Mucosa of stomach (tissue), 1 donor: ENCODE data around the gene FOXD2.

Experiments used
- H3K27me3 ChIP-seq: one replicate; pipeline ENCODE4 v1.7.0; 2013; ENCODE audit warnings: mild to moderate bottlenecking, low read length; ENCODE audit not compliant: control insufficient read depth, insufficient read depth
- H3K36me3 ChIP-seq: one replicate; pipeline ENCODE4 v1.7.0; 2013; ENCODE audit warnings: low read length; ENCODE audit not compliant: control insufficient read depth, insufficient read depth
- H3K4me1 ChIP-seq: one replicate; pipeline ENCODE4 v1.7.0; 2013; ENCODE audit warnings: mild to moderate bottlenecking, low read length; ENCODE audit not compliant: control insufficient read depth, insufficient read depth
- H3K4me3 ChIP-seq: one replicate; pipeline ENCODE4 v1.7.0; 2013; ENCODE audit warnings: low read length
- H3K9ac ChIP-seq: one replicate; pipeline ENCODE4 v1.7.0; 2013; ENCODE audit warnings: mild to moderate bottlenecking, low read length, moderate library complexity
- H3K9me3 ChIP-seq: one replicate; pipeline ENCODE4 v1.7.0; 2013; ENCODE audit warnings: mild to moderate bottlenecking, low read length, moderate library complexity; ENCODE audit not compliant: control insufficient read depth
- donor health status: Pancreatic carcinoma.

Gene FOXD2

GRCh38 chr1:47460040-47460439, 22.2 kb downstream of the FOXD2 start:
- Histone ChIP-seq H3K36me3 (no peaks in the 10 kb centered on the region), H3K4me3 (no peak overlapping the region), H3K4me1 (no peaks in the 10 kb centered on the region), H3K9ac (no peak overlapping the region), H3K9me3 (no peaks in the 10 kb centered on the region), H3K27me3 (peaks cover 15% of the 10 kb centered on the region)

- Histone ChIP-seq H3K27me3 (peaks cover 15% of the 10 kb centered on the region), H3K4me1 (no peaks in the 10 kb centered on the region), H3K36me3 (no peaks in the 10 kb centered on the region), H3K4me3 (no peak overlapping the region), H3K9ac (no peak overlapping the region), H3K9me3 (no peaks in the 10 kb centered on the region)
Observed at GRCh38 chr1:47460456-47460855, 22.6 kb downstream of the FOXD2 start.

- no peaks in the 10 kb centered on the region for H3K36me3 ChIP-seq
- H3K4me1 ChIP-seq: no peaks in the 10 kb centered on the region
- H3K4me3 ChIP-seq: no peak overlapping the region
- no peaks in the 10 kb centered on the region for H3K9me3 ChIP-seq
- peaks cover 7% of the 10 kb centered on the region for H3K27me3 ChIP-seq
- H3K9ac ChIP-seq: no peak overlapping the region
Observed at GRCh38 chr1:47465605-47466004, 27.8 kb downstream of the FOXD2 start.

GRCh38 chr1:47468709-47469389, 31.0 kb downstream of the FOXD2 start:
- no peaks in the 10 kb centered on the region for H3K36me3 ChIP-seq
- H3K4me1 ChIP-seq: peaks cover 9% of the 10 kb centered on the region
- H3K9ac ChIP-seq: no peak overlapping the region
- no peak overlapping the region for H3K4me3 ChIP-seq
- no peaks in the 10 kb centered on the region for H3K9me3 ChIP-seq
- no peaks in the 10 kb centered on the region for H3K27me3 ChIP-seq

- Histone ChIP-seq H3K36me3 (no peaks in the 10 kb centered on the region), H3K27me3 (no peaks in the 10 kb centered on the region), H3K9me3 (no peaks in the 10 kb centered on the region), H3K9ac (no peak overlapping the region), H3K4me1 (peaks cover 9% of the 10 kb centered on the region), H3K4me3 (no peak overlapping the region)
Observed at GRCh38 chr1:47469390-47469759, 31.5 kb downstream of the FOXD2 start.

- H3K27me3 ChIP-seq: no peaks in the 10 kb centered on the region
- H3K4me3 ChIP-seq: no peak overlapping the region
- H3K9ac ChIP-seq: no peak overlapping the region
- H3K4me1 ChIP-seq: peaks cover 14% of the 10 kb centered on the region
- H3K36me3 ChIP-seq: no peaks in the 10 kb centered on the region
- H3K9me3 ChIP-seq: no peaks in the 10 kb centered on the region
Observed at GRCh38 chr1:47469910-47470309, 32.1 kb downstream of the FOXD2 start.

GRCh38 chr1:47471163-47471562, 33.3 kb downstream of the FOXD2 start:
- H3K27me3 ChIP-seq: no peaks in the 10 kb centered on the region
- H3K4me3 ChIP-seq: no peak overlapping the region
- H3K9ac ChIP-seq: no peak overlapping the region
- H3K36me3 ChIP-seq: no peaks in the 10 kb centered on the region
- H3K4me1 ChIP-seq: peaks cover 26% of the 10 kb centered on the region
- no peaks in the 10 kb centered on the region for H3K9me3 ChIP-seq

- H3K4me1 ChIP-seq: peaks cover 55% of the 10 kb centered on the region
- H3K36me3 ChIP-seq: no peaks in the 10 kb centered on the region
- H3K9me3 ChIP-seq: no peaks in the 10 kb centered on the region
- no peaks in the 10 kb centered on the region for H3K27me3 ChIP-seq
- no peak overlapping the region for H3K9ac ChIP-seq
- H3K4me3 ChIP-seq: no peak overlapping the region
Observed at GRCh38 chr1:47474278-47475193, 36.7 kb downstream of the FOXD2 start.

GRCh38 chr1:47477595-47478080, 39.8 kb downstream of the FOXD2 start:
- H3K9ac ChIP-seq: no peak overlapping the region
- no peaks in the 10 kb centered on the region for H3K27me3 ChIP-seq
- peak overlapping the region; percentile 7 for H3K4me3 ChIP-seq
- no peaks in the 10 kb centered on the region for H3K9me3 ChIP-seq
- H3K36me3 ChIP-seq: no peaks in the 10 kb centered on the region
- peaks cover 55% of the 10 kb centered on the region for H3K4me1 ChIP-seq

- Histone ChIP-seq H3K9ac (no peak overlapping the region), H3K4me1 (peaks cover 56% of the 10 kb centered on the region), H3K4me3 (peak overlapping the region; percentile 7), H3K9me3 (no peaks in the 10 kb centered on the region), H3K27me3 (no peaks in the 10 kb centered on the region), H3K36me3 (no peaks in the 10 kb centered on the region)
Observed at GRCh38 chr1:47478090-47478489, 40.2 kb downstream of the FOXD2 start.

GRCh38 chr1:47479664-47480063, 41.8 kb downstream of the FOXD2 start:
- peaks cover 53% of the 10 kb centered on the region for H3K4me1 ChIP-seq
- H3K9ac ChIP-seq: no peak overlapping the region
- no peaks in the 10 kb centered on the region for H3K9me3 ChIP-seq
- no peak overlapping the region for H3K4me3 ChIP-seq
- H3K27me3 ChIP-seq: no peaks in the 10 kb centered on the region
- no peaks in the 10 kb centered on the region for H3K36me3 ChIP-seq

- H3K4me3 ChIP-seq: no peak overlapping the region
- H3K27me3 ChIP-seq: no peaks in the 10 kb centered on the region
- H3K9me3 ChIP-seq: no peaks in the 10 kb centered on the region
- no peaks in the 10 kb centered on the region for H3K36me3 ChIP-seq
- peaks cover 34% of the 10 kb centered on the region for H3K4me1 ChIP-seq
- H3K9ac ChIP-seq: no peak overlapping the region
Observed at GRCh38 chr1:47481936-47482335, 44.1 kb downstream of the FOXD2 start.
